SK-N-SH (cell line): ENCODE measurements around the gene CAMSAP1. TPM values are rescaled to one million over a fixed set of nuclear protein-coding genes. Genes with fewer than 3 reads are reported as not detected.

Source experiments
- CTCF ChIA-PET: fragments of 300-600, 350-600 bp; formaldehyde crosslinking; extraction: SDS; loops from one replicate; lab custom pipeline; 2021; lab: Yijun Ruan, JAX
- POLR2A ChIA-PET: fragments of 350-600 bp; sonication (Branson Sonifier 250); formaldehyde crosslinking; extraction: SDS; loops from one replicate; lab custom pipeline; 2020; ENCODE audit warnings: antibody characterized with exemption, inconsistent platforms; lab: Yijun Ruan, JAX
- DNase-seq: peaks from one replicate; pipeline ENCODE4 v3.0.0; 2012
- H2AFZ ChIP-seq: fragments of 200-600 bp; sonication (generic); 2 replicates; pipeline ENCODE4 v1.8.1; 2016; ENCODE audit warnings: antibody characterized with exemption, mild to moderate bottlenecking, low read depth
- H3F3A ChIP-seq: fragments of 200-600 bp; sonication (generic); replicated peaks from 2 replicates; pipeline ENCODE3; 2016; ENCODE audit warnings: antibody characterized with exemption, mild to moderate bottlenecking; ENCODE audit not compliant: insufficient read depth
- H3K27ac ChIP-seq, 2 experiments: fragments of 200-500 bp in 1 of 2; fragments of 200-600 bp in 1 of 2; sonication (Bioruptor generic) in 1 of 2; sonication (generic), shearing (Covaris generic) in 1 of 2; 2 replicates each; pipeline versions ENCODE4 v1.5.1 to v1.6.1; 2014 to 2016; ENCODE audit warnings: low read depth in 2 of 2, inconsistent platforms in 1 of 2, low read length in 1 of 2, mild to moderate bottlenecking in 1 of 2, mixed read lengths in 1 of 2
- H3K27me3 ChIP-seq: fragments of 200-600 bp; sonication (generic), shearing (Covaris generic); 2 replicates; pipeline ENCODE4 v1.6.1; 2016; ENCODE audit warnings: mixed run types; ENCODE audit not compliant: insufficient read depth
- H3K36me3 ChIP-seq, 2 experiments: fragments of 200-500 bp in 1 of 2; fragments of 200-600 bp in 1 of 2; sonication (Bioruptor generic) in 1 of 2; sonication (generic) in 1 of 2; replicated peaks in 1 of 2; 2 replicates each; pipeline versions ENCODE3 to v1.5.1; 2014 to 2016; ENCODE audit warnings: low read length in 1 of 2, mild to moderate bottlenecking in 1 of 2; ENCODE audit not compliant: insufficient read depth in 2 of 2, control insufficient read depth in 1 of 2
- H3K4me1 ChIP-seq, 2 experiments: fragments of 200-500 bp in 1 of 2; fragments of 200-600 bp in 1 of 2; sonication (Bioruptor generic) in 1 of 2; sonication (generic), shearing (Covaris generic) in 1 of 2; 2 replicates each; pipeline versions ENCODE4 v1.5.1 to v1.6.1; 2014 to 2016; ENCODE audit warnings: low read depth in 1 of 2, low read length in 1 of 2, mixed run types in 1 of 2; ENCODE audit not compliant: insufficient read depth in 2 of 2, control insufficient read depth in 1 of 2
- H3K4me2 ChIP-seq: fragments of 200-600 bp; sonication (generic), shearing (Covaris generic); 2 replicates; pipeline ENCODE4 v1.6.1; 2017; ENCODE audit warnings: mixed run types
- H3K4me3 ChIP-seq, 2 experiments: fragments of 200-500 bp in 1 of 2; fragments of 200-600 bp in 1 of 2; sonication (Bioruptor generic) in 1 of 2; sonication (generic), shearing (Covaris generic) in 1 of 2; 2 replicates each; pipeline versions ENCODE4 v1.5.1 to v1.8.1; 2014 to 2016; ENCODE audit warnings: low read depth in 2 of 2, inconsistent platforms in 1 of 2, low read length in 1 of 2, mild to moderate bottlenecking in 1 of 2, mixed read lengths in 1 of 2, moderate library complexity in 1 of 2
- H3K79me2 ChIP-seq: fragments of 200-600 bp; sonication (generic); 2 replicates; pipeline ENCODE4 v1.8.1; 2017; ENCODE audit warnings: mild to moderate bottlenecking; ENCODE audit not compliant: insufficient read depth
- H3K9ac ChIP-seq: fragments of 200-600 bp; sonication (generic); 2 replicates; pipeline ENCODE4 v1.6.1; 2017; ENCODE audit warnings: mixed run types
- H3K9me2 ChIP-seq: fragments of 200-600 bp; sonication (generic); 2 replicates; pipeline ENCODE4 v1.6.1; 2017; ENCODE audit warnings: mixed run types
- H3K9me3 ChIP-seq: fragments of 200-600 bp; sonication (generic); 2 replicates; pipeline ENCODE4 v1.6.1; 2017; ENCODE audit warnings: mixed run types, mild to moderate bottlenecking, moderate library complexity
- H4K20me1 ChIP-seq: fragments of 200-600 bp; sonication (generic); 2 replicates; pipeline ENCODE4 v1.6.1; 2017; ENCODE audit warnings: mild to moderate bottlenecking, mixed run types; ENCODE audit not compliant: insufficient read depth
- EP300 ChIP-seq, 2 experiments: IDR thresholded peaks; 2 replicates each; pipeline versions ENCODE4 v1.4.0 to v1.6.1; 2012; ENCODE audit warnings: borderline replicate concordance in 1 of 2, low read depth in 1 of 2, low read length in 1 of 2
- FOXJ3 ChIP-seq: sonication (generic); formaldehyde crosslinking; IDR thresholded peaks from 2 replicates; pipeline ENCODE4 v1.5.1; 2020; ENCODE audit warnings: mild to moderate bottlenecking, missing genetic modification reagents
- GABPA ChIP-seq: IDR thresholded peaks from 2 replicates; pipeline ENCODE4 v1.4.0; 2012; ENCODE audit warnings: low read depth, mild to moderate bottlenecking
- MXI1 ChIP-seq: IDR thresholded peaks from 2 replicates; pipeline ENCODE4 v1.6.1; 2012; ENCODE audit warnings: mild to moderate bottlenecking, low read depth, low read length, improper control_type of control experiment
- RAD21 ChIP-seq: IDR thresholded peaks from 2 replicates; pipeline ENCODE4 v1.6.1; 2012; ENCODE audit warnings: mild to moderate bottlenecking, low read length
- RXRA ChIP-seq: IDR thresholded peaks from 2 replicates; pipeline ENCODE4 v1.4.0; 2012; ENCODE audit warnings: low read depth, mild to moderate bottlenecking, borderline replicate concordance
- TAF1 ChIP-seq: IDR thresholded peaks from 2 replicates; pipeline ENCODE4 v1.6.1; 2012; ENCODE audit warnings: low read depth, mild to moderate bottlenecking, low read length, moderate library complexity, borderline replicate concordance
- TCF12 ChIP-seq: IDR thresholded peaks from 2 replicates; pipeline ENCODE4 v1.4.0; 2012
- WGBS: methylation state at CpG from one replicate; pipeline ENCODE4 v1.1.6; 2017; ENCODE audit warnings: low lambda C conversion rate; 5-methylcytosine and 5-hydroxymethylcytosine counted together
- polyA plus RNA-seq, 3 experiments: library from polyadenylated mRNA; depleted of rRNA; stranded (reverse); fragments of >200 nt; gene quantifications; 2 replicates each; pipeline ENCODE4 v1.2.3, GENCODE V29; 2012
- TF ChIP-seq, protein P1 (sequence below): IDR thresholded peaks from 2 replicates; pipeline ENCODE4 v1.4.0; 2012; ENCODE audit warnings: low read depth, borderline replicate concordance
- TF ChIP-seq, protein P2 (sequence below): fragments of 150-350 bp; IDR thresholded peaks from 2 replicates; pipeline ENCODE4 v1.6.1; 2017; ENCODE audit warnings: antibody characterized with exemption, low read length, low read depth, borderline replicate concordance
- TF ChIP-seq, protein P3 (sequence below): IDR thresholded peaks from 2 replicates; pipeline ENCODE4 v1.4.0; 2012; ENCODE audit warnings: low read depth, borderline replicate concordance
- TF ChIP-seq, protein P4 (sequence below): IDR thresholded peaks from 2 replicates; pipeline ENCODE4 v1.4.0; 2012; ENCODE audit warnings: low read depth

The CAMSAP1 gene
- polyA plus RNA-seq, 1 of the 3 experiments (the other 2 are of a cell fraction) = 8.9 TPM

DNA sequence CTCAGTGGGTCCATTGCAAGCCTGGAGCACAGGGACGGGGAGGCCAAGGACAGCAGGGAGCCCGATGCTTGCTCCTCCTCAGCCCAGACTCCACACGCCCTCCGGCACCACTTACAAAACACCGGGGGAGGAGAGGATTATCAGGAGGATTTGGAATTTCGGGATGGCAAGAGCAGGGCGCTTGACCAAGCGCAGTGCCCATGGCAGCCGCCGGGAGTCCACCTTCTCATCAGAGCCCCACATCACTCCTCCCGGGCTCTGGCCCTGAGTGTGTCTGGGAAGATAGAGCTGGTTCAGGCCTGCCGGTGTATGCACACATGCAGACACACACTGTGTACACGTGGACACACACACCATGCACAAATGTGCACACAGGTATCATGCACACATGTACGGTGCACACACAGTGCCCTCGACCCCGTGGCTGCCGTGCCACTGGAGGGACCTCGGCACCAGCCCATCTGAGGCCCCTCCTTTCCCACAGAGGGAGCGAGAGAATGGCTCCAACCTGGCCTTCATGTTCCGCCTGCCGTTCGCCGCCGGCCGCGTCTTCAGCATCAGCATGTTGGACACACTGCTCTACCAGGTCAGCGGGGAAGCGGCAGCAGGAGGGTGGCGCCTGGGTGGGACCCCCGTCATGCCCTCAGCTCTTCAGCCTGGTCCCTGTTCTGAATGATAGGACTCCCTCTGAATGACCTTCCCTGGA is 123.7 kb downstream of the CAMSAP1 start:
- no peak overlapping the region for H3K9ac ChIP-seq
- TF ChIP-seq GABPA (no peak), EP300 (IDR thresholded peaks at IDR 0.05; ENCODE audit: borderline replicate concordance in 1 of 2, low read depth in 1 of 2, low read length in 1 of 2) (no peak), TCF12 (no peak)

DNA sequence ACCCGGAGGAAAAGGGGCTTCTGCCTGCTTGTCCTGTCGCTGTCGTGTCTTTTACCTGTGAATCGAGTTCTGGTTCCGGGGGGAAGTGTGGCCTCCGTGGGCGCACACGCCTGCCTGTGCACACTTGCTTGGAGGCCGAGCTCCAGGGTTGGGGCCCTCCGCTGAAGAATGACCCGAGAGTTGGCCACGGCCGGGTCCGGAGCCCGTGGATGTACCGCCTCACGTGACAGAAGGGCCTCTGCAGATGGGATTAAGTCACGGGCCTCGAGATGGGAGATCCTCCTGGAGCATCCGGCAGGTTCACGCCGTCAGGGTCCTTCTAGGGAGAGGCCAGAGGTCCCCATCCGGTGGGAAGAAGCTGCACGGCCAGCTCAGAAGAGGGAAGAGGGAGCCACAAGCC is 124.4 kb downstream of the CAMSAP1 start:
- Histone ChIP-seq H3K9me2 (no peaks in the 10 kb centered on the region), H4K20me1 (no peaks in the 10 kb centered on the region), H3K27ac (no peak overlapping the region), H3F3A (no peaks in the 10 kb centered on the region), H3K9ac (no peak overlapping the region), H3K4me1 (no peaks in the 10 kb centered on the region), H3K79me2 (no peaks in the 10 kb centered on the region), H3K4me2 (no peak overlapping the region), H3K27me3 (no peaks in the 10 kb centered on the region), H3K4me3 (no peak overlapping the region), H3K9me3 (no peaks in the 10 kb centered on the region), H2AFZ (no peak overlapping the region), H3K36me3 (no peaks in the 10 kb centered on the region)
- DNase-seq = no peak
- CTCF ChIA-PET = interaction anchor here (0.8 to 1.8 kb wide), 2 partner anchors 14 to 20 kb away, joined by 3 to 4 read pairs; no protein-coding TSS in a partner anchor
- WGBS = 67% methylated on average over 21 of the region's 24 CpGs
- TF ChIP-seq RXRA (no peak), TCF12 (no peak), FOXJ3 (CRISPR knock-in tag) (no peak), MXI1 (no peak), TAF1 (no peak), RAD21 (no peak)
- TF ChIP-seq, protein P1, sequence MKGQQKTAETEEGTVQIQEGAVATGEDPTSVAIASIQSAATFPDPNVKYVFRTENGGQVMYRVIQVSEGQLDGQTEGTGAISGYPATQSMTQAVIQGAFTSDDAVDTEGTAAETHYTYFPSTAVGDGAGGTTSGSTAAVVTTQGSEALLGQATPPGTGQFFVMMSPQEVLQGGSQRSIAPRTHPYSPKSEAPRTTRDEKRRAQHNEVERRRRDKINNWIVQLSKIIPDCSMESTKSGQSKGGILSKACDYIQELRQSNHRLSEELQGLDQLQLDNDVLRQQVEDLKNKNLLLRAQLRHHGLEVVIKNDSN = no peak
- TF ChIP-seq, protein P2, sequence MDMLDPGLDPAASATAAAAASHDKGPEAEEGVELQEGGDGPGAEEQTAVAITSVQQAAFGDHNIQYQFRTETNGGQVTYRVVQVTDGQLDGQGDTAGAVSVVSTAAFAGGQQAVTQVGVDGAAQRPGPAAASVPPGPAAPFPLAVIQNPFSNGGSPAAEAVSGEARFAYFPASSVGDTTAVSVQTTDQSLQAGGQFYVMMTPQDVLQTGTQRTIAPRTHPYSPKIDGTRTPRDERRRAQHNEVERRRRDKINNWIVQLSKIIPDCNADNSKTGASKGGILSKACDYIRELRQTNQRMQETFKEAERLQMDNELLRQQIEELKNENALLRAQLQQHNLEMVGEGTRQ = no peak
- TF ChIP-seq, protein P3, sequence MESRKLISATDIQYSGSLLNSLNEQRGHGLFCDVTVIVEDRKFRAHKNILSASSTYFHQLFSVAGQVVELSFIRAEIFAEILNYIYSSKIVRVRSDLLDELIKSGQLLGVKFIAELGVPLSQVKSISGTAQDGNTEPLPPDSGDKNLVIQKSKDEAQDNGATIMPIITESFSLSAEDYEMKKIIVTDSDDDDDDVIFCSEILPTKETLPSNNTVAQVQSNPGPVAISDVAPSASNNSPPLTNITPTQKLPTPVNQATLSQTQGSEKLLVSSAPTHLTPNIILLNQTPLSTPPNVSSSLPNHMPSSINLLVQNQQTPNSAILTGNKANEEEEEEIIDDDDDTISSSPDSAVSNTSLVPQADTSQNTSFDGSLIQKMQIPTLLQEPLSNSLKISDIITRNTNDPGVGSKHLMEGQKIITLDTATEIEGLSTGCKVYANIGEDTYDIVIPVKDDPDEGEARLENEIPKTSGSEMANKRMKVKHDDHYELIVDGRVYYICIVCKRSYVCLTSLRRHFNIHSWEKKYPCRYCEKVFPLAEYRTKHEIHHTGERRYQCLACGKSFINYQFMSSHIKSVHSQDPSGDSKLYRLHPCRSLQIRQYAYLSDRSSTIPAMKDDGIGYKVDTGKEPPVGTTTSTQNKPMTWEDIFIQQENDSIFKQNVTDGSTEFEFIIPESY = no peak
- TF ChIP-seq, protein P4, sequence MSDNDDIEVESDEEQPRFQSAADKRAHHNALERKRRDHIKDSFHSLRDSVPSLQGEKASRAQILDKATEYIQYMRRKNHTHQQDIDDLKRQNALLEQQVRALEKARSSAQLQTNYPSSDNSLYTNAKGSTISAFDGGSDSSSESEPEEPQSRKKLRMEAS = no peak
- POLR2A ChIA-PET = no interaction called here

More for the DNA sequence above, 123.7 kb downstream of the CAMSAP1 start:
- ChIA-PET POLR2A (no interaction called here), CTCF (interaction anchor here (1.8 kb wide), 1 partner anchor 14 kb away, joined by 4 read pairs; no protein-coding TSS in a partner anchor)
- Histone ChIP-seq H3K9me3 (no peaks in the 10 kb centered on the region), H3K4me2 (no peak overlapping the region), H2AFZ (no peak overlapping the region), H3K4me1 (no peaks in the 10 kb centered on the region), H3F3A (no peaks in the 10 kb centered on the region), H3K27me3 (no peaks in the 10 kb centered on the region), H3K27ac (no peak overlapping the region), H3K4me3 (no peak overlapping the region), H4K20me1 (no peaks in the 10 kb centered on the region), H3K79me2 (no peaks in the 10 kb centered on the region), H3K9me2 (no peaks in the 10 kb centered on the region), H3K36me3 (no peaks in the 10 kb centered on the region)
- 75% methylated on average over 20 of the region's 30 CpGs for WGBS
- DNase-seq = no peak
